SIG-M5 (cell line): ENCODE results near the gene TEX22.

Experiments
- DNase-seq: peaks from one replicate; lab custom pipeline; 2025; lab: John Stamatoyannopoulos, UW

The TEX22 gene

GRCh38 chr14:105439710-105440553 lies 41.6 kb downstream of the TEX22 start:
- no peak for DNase-seq

- no peak for DNase-seq
Measured at GRCh38 chr14:105440554-105440900, 42.2 kb downstream of the TEX22 start.

GRCh38 chr14:105440992-105441391 lies 42.7 kb downstream of the TEX22 start:
- DNase-seq, result no peak

DNA sequence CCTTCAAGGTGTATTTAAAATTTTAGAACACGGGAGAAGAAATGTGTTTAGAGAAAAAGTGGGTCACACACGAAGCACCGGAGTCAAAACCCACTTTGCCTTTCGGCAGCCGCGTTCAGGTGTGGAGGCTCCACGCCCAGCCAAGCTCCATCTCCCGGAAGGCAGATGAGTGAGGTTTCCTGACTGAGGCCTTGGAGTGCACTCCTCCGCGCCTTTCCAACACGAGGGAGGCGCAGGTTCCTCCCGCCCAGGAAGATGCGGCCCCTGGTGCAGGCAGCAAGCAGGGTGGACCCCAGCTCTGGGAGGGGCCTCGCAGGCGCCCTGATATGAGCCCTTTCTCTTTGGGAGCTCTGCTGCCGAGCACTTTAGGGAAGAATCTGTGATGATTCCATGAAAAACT lies 43.8 kb downstream of the TEX22 start:
- DNase-seq, result no peak

DNA sequence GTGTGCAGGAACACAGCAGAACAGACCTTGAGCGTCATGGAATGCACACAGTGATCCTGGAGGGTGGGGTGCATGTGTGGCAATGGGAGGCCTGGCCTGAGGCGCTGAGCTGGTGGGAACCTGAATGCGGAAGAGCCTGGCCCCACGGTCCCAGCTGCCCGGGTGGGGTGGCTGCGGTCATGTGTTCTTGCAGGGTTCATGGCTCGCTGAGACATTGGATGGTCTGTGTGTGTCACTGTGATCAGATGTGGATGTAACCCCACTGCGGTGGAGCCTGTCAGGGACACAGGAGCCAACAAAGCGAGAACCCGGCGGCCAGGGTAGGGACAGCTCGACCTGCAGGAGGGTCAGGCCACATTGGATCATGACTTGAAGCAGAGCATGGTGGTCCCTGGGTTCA lies 44.5 kb downstream of the TEX22 start:
- DNase-seq, result no peak

DNA sequence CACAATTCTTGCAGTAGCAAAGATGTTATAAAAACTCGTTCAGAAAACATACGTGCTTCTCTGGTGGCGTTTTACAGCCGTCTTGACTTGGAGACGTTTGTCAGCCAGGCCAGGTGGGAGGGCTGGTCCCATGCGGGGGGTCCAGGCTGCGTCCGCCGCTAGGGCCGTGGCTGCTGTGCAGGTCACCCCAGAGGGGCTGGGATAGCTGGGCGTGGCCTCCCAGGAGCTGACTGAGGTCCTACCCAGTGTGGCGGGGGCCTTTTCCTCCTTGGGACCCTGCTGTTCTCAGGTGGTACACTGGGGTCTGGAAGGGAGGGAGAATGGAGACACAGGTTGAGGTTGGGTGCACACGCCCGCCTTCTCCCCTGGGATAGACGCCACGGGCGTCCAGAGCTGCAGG lies 46.5 kb downstream of the TEX22 start:
- DNase-seq, result no peak

DNA sequence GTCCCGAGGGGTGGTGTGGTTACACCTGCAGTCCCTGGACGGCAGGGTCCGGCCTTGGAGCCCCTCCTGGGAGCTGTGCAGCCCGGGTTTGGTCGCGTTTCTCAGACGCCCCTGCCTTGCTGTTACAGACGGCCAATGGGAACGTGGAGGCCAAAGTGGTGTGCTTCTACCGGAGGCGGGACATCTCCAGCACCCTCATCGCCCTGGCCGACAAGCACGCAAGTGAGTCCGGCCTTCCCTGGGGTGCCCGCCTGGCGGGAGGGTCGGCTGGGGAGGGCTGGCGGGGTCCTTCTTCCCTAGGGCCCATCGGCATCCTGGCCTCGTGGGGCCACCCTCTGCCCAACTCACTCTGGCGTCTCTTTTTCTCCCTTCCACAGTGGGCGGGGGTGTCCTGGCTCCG lies 47.0 kb downstream of the TEX22 start:
- no peak for DNase-seq

GRCh38 chr14:105445901-105446845 lies 47.8 kb downstream of the TEX22 start:
- no peak for DNase-seq

GRCh38 chr14:105446971-105447370 lies 48.6 kb downstream of the TEX22 start:
- no peak for DNase-seq

DNA sequence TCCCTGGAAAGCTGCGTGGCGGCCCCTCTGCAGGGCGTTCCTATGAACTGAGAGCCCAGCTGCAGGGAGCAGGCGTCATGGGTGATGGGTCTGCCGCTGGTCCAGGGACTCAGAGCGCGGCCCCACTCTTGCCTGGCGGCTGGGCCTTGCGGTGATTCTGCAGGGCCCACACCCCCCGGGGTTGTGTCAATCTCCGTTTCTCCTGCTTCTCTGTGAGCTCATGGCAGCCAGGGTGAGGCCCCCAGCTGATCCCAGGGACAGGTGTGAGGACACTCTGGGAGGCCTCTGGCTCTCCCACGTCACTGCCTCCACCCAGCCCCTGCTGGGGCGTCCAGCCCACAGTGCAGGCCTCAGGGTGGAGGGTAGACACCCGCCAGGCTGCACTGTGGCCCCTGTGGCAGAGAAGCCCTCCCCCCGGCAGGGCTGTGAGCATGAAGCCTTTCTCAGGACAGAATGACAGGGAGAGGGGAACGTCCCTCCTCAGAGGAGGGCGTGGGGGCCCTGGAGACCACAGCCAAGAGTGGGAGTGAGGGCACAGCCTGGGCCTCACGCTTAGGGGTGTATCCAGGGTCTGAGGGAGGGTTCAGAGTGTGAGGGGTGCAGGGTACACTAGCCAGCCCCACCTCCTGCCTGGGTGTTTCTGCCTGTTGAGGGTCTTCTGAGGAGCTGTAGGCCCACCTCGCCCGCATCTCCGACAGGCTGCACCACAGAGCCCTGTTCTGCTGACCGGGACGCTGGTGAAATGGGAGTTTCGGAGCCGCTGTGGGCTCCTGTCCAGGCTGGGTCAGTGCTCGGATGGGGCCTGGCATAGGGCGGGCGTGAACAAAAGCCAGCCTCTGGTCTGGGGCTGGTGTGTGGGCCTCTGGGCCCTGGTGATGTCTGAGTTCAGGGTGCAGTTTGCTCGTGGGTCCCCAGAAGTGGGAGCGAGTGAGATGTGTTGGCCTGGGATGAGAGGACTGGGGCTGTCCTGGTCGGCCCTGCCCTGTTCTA lies 49.6 kb downstream of the TEX22 start:
- DNase-seq, result no peak

DNA sequence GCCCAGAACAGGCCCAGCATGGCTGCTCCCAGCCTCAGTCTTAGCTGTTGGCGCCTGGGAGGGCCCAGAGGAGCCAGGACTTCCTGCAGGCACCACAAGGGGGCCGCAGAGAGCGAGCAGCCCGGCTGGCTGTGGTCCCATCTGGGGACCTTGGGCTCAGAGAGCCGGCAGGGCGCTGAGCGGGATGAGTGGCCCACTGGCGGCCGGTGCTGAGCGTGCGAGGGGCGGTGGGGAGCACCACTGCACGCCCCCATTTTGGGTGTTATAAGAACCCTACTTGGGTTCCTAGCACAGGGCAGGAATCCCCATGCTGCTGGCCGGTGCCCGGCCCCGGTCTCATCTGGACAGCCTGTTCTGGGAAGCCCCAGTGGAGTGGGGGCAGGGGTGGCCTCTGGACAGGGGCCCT lies 50.4 kb downstream of the TEX22 start:
- no peak for DNase-seq

DNA sequence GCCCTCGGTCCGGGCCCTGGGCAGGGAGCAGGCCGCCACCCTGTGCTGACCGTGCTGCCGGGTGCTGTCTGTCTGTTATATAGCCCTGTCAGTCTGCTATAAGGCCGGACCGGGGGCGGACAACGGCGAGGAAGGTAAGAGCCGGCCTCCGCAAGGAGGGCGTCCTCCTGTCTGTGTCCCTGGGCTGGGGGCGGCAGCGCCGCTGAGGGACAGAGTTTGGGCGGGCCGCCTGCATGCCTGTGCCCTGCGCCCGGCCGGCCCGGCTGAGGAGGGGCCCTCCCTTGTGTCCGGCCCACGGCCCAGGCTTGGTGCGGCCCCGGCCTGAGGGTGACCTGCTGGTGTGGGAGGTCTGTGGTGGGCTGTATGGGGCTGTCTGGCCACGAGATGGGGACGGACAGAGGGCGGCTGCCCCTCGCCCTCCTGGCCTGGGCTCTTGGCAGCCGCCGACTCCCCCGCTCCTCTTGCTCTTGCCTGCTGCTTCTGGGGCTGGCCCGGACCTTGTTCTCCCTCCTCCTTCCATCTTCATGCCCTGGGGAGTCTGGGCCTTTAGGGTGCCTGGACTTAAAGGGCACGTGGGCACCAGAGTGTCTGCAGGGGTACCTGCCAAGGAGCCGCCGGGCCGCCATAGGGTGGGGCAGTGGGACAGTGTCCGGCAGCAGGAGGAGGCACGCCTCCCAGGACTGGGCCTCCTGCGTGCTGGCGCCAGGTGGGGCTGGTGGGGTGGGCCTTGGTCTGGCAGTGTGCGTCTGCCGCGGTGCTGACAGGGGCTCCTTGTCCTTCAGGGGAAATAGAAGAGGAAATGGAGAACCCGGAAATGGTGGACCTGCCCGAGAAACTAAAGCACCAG lies 51.2 kb downstream of the TEX22 start:
- no peak for DNase-seq

DNA sequence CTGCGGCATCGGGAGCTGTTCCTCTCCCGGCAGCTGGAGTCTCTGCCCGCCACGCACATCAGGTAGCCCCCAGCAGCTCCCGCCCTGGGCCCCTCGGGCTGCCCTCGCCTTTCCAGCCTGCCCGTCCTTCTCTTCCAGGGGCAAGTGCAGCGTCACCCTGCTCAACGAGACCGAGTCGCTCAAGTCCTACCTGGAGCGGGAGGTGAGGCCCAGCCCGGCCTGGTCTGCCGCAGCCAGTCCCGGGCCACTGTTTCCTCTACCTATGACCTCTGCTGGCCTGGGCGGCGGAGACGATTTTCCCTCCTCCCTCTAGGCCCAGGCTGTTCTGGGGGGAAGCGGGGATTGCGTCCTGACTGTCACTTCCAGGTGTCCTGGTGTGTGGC lies 51.8 kb downstream of the TEX22 start:
- no peak for DNase-seq

- DNase-seq, result no peak
Measured at GRCh38 chr14:105450864-105451720, 52.8 kb downstream of the TEX22 start.

- DNase-seq, result no peak
Measured at GRCh38 chr14:105452963-105453362, 54.6 kb downstream of the TEX22 start.

DNA sequence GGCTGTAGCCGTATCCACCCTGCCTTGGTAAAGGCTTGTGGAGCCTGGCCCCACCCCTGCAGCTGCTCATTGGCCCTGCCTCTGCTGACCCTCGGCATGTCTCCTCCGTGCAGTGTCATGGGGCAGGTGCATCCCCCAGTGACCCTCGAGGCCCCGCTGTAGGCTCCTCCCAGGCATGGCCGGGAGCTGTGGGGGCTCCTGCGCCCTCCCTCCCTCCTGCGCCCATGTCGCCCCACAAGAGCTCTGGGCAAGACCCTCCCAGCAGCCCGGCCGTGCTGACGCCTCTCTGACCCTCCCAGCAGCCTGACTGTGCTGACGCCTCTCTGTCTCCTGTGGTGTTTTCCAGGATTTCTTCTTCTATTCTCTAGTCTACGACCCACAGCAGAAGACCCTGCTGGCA lies 55.5 kb downstream of the TEX22 start:
- DNase-seq, result no peak

DNA sequence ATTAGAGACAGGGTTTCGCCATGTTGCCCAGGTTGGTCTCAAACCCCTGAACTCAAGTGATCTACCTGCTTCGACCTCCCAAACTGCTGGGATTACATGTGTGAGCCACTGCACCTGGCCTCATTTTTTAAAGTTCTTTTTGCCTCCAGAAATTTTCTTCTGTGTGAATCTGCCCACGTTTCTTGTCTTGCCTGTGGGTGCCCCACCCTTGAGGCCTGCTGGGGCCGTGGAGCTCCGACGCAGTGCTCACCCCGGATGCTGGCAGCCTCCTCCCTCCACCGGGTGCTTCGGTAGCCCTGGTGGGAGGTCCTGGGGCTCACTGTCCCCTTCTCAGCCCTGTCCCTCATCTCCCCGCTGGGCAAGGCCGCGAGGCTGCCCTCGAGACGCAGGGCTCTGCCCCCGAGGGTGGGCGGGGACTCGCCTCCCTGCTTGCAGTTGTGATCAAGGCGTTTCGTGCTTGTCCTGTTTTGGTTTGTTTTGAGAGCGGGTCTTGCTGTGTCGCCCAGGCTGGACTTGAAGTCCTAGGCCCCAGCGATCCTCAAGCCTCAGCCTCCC lies 56.8 kb downstream of the TEX22 start:
- no peak for DNase-seq

- no peak for DNase-seq
Measured at GRCh38 chr14:105455766-105456660, 57.7 kb downstream of the TEX22 start.
